HTERT RPE-1 (cell line): Measurements from ENCODE around the gene CDK2AP2.
"Not testable (repeated sequence)": the region's sequence is repeated elsewhere in the genome, so short reads cannot be mapped to it uniquely, and the experiment has no call there.

Experiments
- in situ Hi-C: fragments of 300-500 bp; cut with MboI; formaldehyde crosslinking; loops from 4 replicates; pipeline ENCODE4 v1.14.3; 2020; ENCODE audit warnings: low sequenced_read_pairs

The CDK2AP2 gene

DNA sequence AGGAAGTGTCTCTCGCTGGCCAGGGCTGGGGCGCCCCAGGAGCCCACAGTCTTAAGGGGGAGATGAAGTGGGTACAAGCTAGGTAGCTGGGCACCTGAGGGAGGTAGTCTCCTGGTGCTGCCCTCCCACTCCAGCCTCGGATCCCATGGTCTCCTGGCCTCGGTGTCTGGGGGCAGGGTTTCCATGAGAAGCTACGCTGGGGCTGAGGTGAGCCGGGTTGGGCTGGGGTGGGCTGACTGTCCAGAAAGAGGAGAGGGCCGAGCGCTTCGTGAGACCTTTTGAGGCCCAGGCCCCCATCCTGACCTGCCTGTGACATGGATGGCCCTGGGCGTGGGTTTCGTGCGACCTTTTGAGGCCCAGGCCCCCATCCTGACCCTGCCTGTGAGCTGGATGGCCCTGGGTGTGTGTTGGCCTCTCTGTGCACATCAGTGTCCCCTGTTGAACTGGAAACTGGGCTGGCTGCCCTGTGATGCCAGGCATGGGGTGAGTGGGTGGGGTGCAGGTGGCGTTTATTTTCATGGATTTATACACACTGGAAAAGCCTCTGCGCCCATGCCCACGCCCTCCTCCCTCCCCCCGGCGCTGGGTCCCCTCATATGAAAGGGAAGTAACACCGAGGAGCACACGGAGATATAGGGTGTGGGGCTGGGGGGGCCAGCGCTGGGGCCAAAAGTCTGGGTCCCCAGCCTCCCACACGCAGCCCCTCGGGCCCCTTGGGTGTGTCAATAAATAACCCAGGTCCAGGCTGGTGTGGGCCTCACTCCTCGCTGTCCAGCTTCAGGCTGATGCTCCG is 16.5 kb downstream of the CDK2AP2 start:
- in situ Hi-C loops, result no loop called here

GRCh38 chr11:67490727-67491065 is 17.3 kb downstream of the CDK2AP2 start:
- in situ Hi-C loops, result no loop called here

- in situ Hi-C loops, result no loop called here
These were observed 17.9 kb downstream of the CDK2AP2 start for GRCh38 chr11:67489885-67490726.

DNA sequence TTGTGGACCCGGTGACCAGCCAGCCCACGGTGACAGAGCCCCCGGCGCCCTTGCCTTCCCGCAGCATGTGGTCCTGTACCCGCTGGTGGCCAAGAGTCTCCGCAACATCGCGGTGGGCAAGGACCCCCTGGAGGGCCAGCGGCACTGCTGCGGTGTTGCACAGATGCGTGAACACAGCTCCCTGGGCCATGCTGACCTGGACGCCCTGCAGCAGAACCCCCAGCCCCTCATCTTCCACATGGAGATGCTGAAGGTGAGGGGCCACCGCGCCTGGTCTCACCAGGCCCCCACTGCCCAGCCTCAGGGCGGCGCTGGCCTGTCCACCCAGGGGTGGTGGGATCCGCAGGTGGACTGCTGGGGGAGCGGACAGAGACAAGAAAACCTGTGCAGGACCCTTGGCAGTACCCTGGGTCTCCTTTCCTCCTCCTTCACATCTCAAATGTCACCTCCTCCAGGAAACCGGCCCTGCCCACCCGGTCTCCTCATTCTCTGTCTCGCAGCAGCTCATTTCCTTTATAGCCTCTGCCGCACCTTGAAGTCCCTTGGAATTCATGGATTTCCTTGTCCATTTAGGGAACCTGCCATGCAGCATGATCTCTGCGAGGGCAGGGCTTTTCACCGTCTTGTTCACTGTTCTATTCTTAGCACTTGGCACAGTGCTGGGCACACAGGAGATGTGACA is 18.6 kb downstream of the CDK2AP2 start:
- in situ Hi-C loops, result no loop called here

DNA sequence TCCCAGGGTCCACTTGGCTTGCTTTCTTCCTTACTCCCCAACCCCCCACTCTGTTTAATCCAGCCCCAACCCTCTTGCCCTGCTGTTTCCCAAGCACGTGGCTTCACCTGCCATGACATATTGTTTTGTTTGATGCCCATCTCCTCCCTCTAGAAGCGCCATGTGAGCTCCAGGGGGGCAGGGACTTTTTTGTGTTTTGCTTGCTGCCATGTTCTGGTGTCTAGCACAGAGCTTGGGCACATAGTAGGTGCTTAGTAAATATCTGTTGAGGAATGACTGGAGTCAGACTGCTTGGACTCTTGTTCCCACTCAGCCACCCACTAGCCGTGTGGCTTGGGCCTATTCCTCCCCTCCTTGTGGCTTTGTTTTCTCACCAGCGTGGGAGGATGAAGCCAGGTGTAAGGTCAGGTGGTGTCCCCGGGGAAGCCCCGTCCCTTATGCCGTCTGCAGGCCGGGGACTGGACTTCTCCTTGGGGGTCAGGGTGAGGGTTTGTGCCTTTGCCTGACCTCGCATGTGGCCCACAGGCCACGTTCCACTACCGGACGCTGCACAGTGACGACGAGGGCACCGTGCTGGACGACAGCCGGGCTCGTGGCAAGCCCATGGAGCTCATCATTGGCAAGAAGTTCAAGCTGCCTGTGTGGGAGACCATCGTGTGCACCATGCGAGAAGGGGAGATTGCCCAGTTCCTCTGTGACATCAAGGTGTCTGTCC is 21.3 kb downstream of the CDK2AP2 start:
- in situ Hi-C loops, result no loop called here

DNA sequence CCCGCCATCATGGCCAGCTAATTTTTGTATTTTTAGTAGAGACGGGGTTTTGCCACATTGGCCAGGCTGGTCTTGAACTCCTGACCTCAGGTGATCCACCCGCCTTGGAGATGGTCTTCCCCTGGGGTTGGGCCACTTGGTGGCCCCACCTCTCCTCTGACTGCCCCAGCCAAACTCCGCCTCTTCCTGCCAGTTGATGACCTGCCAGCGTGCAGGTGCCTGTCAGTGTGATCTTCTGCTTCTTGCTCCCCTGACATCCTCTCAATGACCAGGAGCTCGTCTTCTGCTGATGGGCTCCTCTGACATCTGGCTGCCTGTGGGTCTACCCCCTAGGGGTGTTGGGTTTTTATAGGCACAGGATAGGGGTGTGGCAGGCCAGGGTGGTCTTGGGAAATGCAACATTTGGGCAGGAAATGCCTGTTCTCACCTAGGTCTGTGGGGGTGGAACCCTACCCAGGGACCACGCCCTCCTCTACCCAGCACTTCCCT is 22.0 kb downstream of the CDK2AP2 start:
- in situ Hi-C loops, result not testable (repeated sequence)

DNA sequence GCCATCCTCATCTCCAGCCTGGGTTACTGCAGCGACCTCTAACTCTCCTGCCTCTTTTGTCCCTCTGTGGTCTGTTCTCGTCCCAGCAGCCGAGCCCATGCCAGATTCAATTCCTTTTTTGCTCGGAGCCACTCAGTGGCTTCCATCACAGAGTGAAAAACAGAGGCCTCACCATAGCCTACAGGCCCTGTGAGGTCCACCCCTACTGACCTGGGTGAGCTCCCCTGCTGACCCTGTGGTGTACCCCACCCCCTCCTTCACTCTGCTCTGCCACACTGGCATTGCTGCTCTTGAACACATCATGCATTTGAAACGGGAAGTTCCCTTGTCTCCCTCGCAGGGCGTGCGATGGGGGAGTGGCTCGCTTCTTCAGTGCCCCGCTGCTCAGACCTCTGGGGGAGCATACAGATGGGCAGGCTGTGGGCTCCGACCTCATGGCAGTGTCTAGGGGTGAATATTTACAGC is 23.1 kb downstream of the CDK2AP2 start:
- in situ Hi-C loops, result no loop called here

- in situ Hi-C loops, result no loop called here
These were observed 23.9 kb downstream of the CDK2AP2 start for GRCh38 chr11:67483831-67484665.

DNA sequence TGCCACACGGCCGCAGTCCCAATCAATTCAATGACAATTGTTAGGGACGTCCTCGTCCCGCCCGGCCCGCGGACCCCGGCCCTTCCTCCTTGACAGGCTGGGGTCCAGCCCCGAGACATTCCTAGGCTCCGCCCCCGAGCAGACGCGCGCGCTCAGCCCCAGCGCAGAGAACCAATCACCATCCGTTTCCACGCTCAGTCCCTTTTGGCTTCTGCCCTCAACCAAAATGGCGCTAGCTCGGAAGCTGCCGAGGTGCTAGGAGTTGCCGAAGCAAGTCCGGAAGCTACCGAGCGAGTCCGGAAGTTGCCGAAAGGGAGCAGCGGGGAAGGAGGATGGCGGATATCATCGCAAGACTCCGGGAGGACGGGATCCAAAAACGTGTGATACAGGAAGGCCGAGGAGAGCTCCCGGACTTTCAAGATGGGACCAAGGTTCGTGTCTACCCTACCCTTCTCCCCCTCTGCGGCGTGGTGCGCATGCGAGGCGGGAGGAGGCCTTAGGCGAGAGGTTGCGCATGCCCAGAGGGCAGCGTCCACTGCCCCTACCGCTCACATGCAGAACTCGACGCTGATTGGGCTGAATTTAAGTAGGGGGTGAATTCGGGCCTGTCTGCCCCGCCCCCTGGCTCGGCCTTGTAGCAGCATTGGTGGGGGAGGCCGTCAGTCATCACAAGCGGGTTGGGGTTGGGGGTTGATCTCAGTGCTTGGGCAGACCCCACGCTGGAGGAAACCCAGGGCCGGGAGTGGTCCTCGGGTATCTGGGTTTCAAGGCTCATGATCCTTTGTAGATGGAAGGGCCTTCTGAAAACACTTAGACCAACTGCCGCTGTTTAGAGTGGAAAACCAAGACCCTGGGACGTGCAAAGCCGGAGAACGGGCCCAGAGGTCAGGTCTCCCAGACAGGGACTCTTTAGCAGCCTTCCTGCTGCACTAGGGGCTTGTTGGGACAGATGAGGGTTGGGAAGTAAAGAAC is 24.8 kb downstream of the CDK2AP2 start, which contains the start of gene AIP:
Gene AIP, plus strand, starts transcription at position 200 of the 972 bp plus-strand sequence. Its CDS starts 133 bp downstream, at position 333.
- in situ Hi-C loops, result no loop called here

DNA sequence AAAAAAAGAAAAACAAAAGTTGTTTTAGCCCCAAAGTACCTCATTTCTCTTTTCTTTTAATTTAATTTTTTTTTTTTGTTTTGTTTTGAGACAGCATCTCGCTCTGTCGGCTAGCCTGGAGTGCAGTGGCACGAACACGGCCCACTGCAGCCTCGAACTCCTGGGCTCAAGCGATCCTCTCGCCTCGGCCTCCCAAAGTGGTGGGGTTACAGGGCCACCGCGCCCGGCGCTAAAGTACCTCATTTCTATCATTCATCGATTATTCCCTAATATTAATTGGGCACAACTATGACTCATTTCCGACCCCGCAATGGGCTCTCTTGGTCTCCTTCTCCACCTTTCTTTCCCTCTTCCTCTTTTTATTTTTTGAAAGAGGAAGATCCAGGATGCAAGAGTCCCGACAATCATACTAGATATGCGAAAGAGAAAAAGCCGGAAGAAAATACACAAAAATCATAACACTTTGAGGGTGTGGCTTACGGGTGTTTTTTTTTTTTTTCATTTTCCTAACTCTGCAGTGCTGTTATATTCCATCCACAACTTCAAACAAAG is 25.6 kb downstream of the CDK2AP2 start:
- in situ Hi-C loops, result no loop called here

GRCh38 chr11:67477344-67478050 is 30.5 kb downstream of the CDK2AP2 start:
- in situ Hi-C loops, result not testable (repeated sequence)

DNA sequence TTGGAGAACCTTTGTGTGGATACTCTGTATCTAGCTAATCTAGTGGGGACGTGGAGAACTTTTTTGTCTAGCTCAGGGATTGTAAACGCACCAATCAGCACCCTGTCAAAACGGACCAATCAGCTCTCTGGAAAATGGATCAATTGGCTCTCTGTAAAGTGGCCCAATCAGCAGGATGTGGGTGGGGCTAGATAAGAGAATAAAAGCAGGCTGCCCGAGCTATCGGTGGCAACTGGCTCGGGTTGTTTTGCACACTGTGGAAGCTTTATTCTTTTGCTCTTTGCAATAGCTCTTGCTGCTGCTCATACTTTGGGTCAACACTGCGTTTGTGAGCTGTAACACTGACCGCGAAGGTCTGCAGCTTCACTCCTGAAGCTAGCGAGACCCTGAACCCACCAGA is 31.3 kb downstream of the CDK2AP2 start:
- in situ Hi-C loops, result not testable (repeated sequence)

GRCh38 chr11:67472882-67473281 is 35.1 kb downstream of the CDK2AP2 start:
- in situ Hi-C loops, result no loop called here

DNA sequence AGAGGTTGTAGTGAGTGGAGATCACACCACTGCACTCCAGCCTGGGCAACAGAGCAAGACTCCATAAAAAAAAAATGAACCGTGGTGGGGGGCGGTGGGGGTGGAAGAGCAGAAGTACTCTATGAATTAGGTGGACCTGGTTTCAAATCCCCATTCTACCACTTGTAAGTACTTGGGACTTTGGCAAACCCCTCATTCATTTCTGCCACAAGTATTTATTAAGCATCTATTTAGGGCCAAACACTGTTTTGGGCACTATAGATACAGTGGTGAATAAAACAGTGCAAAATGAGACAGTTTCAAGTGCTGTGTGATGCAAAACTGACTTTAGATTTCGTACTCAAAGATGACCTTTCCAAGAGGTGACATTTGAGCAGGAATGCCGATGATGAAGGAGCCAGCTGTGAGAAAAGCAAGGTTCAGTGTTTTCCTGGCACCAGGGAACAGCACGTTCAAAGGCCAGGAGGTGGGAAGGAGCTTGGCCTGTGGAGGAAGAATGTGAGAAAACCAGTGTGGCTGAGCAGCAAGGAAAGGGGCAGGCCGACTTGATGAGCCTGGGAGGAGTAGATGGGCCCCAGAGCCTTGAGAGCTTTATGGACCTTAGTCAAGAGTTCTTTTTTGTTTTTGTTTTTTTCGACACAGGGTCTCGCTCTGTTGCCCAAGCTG is 37.5 kb downstream of the CDK2AP2 start:
- in situ Hi-C loops, result no loop called here

- in situ Hi-C loops, result no loop called here
These were observed 38.5 kb downstream of the CDK2AP2 start for GRCh38 chr11:67469508-67469811.

DNA sequence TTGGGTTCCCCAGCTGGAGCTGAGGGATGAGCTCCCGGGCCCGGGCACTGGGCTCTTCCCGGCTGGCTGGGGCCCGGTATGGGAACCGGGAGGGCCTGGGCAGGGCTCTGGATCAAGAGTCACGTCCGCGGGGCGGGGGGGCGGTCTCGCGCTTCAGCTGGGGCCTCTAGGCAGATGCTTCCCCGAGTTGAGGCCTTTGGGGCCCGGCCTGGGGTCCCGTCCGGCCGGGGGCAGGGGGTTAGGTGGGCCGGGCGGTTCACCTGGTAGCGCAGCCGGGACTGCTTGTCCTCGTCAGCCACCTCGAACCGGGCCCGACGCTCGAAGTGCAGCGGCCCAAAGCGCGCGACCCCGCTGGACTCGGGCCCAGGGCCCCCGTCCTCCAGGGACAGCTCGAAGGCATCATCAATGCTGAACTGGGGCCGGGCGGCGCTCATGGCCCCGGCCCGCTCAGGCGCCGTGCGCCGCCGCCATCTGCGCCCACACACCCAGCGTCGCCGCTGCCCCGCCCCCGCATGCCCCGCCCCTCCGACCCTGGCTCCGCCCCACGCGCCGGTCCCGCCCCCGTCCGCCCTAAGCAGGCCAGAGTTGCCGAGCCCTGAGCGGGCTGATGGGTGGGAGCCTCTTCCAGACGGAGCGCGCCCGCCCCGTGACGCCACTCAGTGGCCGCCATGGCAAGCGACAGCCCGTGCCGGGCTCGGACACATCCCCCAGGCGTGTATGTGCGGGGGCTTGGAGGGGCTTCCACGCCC is 39.0 kb downstream of the CDK2AP2 start, which contains the start of gene TMEM134:
Gene TMEM134, minus strand, starts transcription at position 493 of the 749 bp plus-strand sequence. Its CDS starts 59 bp downstream, at position 434.
- in situ Hi-C loops, result no loop called here

GRCh38 chr11:67468456-67468758 is 39.6 kb downstream of the CDK2AP2 start:
- in situ Hi-C loops, result no loop called here
